Epithelial cell of prostate (primary cell): ENCODE results near the gene B4GALNT3.
"Not testable (repeated sequence)": the region's sequence is repeated elsewhere in the genome, so short reads cannot be mapped to it uniquely, and the experiment has no call there.

Experiments
- DNase-seq: peaks from one replicate; pipeline ENCODE4 v3.0.0-alpha.2; 2011; ENCODE audit warnings: low read depth, low spot score
- H3K27ac ChIP-seq: fragments of 450-650 bp; 2 replicates; pipeline ENCODE4 v1.5.1; 2017; ENCODE audit warnings: mild to moderate bottlenecking

Gene B4GALNT3

GRCh38 chr12:570921-571794 is 111.4 kb downstream of the B4GALNT3 start:
- H3K27ac ChIP-seq: peak overlapping the region; percentile 97

DNA sequence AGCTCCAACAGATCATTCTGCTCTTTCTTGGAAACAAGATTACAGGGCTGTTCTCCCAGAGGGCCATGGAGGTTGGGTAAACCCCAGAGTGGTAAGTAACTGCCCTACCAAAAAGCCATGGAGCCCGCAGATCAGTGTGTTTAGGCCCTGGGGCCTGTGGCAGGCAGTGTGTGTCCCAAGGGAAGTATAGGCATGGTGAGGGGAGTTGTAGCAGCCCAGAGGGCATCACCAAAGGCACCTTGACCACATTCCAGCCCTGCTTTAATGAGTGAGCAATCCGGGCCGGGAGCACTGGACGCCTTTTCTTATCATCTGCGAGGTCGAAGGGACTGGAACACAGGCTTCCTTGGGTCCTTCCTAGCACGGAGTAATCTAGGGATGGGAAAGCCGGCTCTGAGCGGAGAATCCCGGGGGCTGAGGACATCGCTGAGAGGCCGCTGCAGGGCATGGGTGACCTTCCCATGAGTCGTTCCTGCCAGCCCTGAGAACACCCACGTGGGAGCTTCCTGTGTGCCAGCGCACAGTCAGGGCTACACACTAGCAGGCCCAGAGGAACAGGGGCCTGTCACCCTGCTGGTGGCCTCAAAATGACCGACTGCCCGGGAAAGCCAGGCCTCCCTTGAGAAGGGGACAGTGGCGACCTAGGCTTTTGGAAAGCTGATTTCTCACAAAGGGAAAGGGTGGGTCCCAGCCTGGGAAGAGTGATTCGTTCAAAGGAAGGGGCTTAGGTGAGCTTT is 112.2 kb downstream of the B4GALNT3 start:
- DNase-seq: no peak
- H3K27ac ChIP-seq: peak overlapping the region; percentile 97

More at GRCh38 chr12:570921-571794, 111.4 kb downstream of the B4GALNT3 start:
- DNase-seq: peak; percentile 60

DNA sequence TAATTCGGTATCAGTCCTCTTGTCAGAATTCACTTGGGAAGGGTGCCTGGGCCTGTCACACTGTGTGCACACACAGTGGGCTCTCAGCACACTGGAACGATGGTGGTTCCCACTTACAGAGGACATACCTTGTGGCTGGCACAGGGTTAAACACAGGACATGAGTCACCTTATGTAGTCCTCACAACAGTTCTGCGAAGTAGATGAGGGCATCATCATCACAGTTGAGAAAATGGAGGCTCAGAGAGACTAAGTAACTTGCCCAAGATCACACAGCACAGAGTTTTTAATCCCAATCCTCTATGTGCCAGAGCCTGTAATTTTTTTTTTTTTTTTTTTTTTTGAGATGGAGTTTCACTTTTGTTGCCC is 112.8 kb downstream of the B4GALNT3 start:
- no peak for DNase-seq
- H3K27ac ChIP-seq: peak overlapping the region; percentile 97

- H3K27ac ChIP-seq: no peak overlapping the region
- DNase-seq: no peak
These were observed 113.5 kb downstream of the B4GALNT3 start for GRCh38 chr12:573232-573631.

DNA sequence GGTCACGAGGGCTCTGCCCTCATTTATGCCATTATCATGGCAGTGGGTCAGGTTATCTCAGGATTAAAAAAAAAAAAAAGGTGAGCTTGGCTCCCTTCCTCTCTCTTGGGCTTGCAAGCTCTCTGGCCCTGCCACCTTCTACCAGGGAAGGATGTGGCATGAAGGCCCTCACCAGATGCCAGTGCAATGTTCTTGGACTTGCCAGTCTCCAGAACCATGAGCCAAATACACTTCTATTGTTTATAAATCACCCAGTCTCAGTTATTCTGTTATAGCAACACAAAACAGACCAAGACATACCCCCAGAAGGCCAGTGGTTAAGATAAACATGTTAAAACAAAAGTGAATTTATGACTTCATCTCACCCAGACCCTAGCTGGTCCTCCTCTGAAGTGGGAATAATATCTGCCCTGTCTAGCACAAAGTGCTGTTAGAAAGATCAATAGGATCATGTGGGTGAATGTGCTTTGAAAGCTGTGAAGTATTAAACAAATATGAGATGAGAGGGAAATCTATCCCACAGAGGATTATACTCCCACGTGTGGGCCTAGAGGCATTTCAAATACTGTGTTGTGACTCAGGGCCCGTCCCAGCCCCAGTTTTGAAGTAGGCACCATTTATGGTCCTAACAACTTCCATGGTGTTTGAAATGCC is 114.9 kb downstream of the B4GALNT3 start:
- H3K27ac ChIP-seq: peak overlapping the region; percentile 54
- DNase-seq: peak; percentile 65

- H3K27ac ChIP-seq: peak overlapping the region; percentile 54
These were observed 115.4 kb downstream of the B4GALNT3 start for GRCh38 chr12:575129-575502.

GRCh38 chr12:575948-576614 is 116.3 kb downstream of the B4GALNT3 start:
- peak overlapping the region; percentile 54 for H3K27ac ChIP-seq
- DNase-seq: peak; percentile 36

More at GRCh38 chr12:575129-575502, 115.4 kb downstream of the B4GALNT3 start:
- peak; percentile 40 for DNase-seq

DNA sequence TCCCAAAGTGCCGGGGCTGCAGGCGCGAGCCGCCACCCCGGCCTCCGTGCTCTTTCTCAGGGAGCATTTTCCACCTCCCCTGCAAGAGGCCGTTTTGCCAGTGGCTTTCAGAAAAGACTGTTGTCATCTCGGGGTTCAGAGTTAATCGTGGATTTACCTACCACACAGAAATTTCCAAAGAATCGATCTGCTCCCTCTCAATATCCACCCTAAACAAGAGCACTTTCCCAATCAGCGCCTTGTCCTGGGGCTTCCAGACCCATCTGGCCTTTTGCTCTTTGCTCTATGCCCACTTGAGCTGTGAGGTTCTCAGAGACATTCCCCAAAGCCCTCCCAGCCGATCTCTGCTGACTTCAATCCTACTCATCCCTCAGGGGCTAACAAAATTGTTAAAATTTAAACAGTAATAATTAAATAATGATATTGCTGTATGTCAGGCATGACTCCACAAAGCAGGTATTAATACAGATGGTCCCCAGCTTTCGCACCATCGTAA is 116.9 kb downstream of the B4GALNT3 start:
- DNase-seq: no peak
- peak overlapping the region; percentile 54 for H3K27ac ChIP-seq

DNA sequence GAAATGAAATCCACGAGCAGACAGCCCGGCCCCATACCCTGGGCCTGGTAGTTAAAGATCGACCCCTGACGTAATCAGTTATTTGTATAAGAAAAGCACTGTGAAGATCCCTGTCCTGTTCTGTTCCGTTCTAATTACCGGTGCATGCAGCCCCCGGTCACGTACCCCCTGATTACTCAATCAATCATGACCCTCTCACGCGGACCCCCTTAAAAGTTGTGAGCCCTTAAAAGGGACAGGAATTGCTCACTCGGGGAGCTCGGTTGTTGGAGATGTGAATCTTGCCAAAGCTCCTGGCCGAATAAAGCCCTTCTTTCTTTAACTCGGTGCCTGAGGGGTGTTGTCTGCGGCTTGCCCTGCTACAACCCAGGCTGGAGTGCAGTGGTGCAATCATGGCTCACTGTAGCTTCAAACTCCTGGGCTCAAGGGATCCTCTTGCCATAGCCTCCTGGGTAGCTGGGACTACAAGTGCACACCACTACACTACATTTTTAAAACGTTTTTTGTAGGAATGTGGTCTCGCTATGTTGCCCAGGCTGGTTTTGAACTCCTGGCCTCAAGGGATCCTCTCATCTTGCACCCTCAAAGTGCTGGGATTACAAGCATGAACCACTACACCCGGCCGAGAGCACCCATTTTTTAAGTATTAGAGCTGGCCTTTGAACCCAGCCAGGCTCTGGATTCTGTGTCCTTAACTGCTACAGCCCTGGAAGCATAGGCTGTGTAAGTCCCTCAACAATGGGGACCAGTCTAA is 118.4 kb downstream of the B4GALNT3 start:
- DNase-seq: not testable (repeated sequence)

GRCh38 chr12:578748-579419 is 119.1 kb downstream of the B4GALNT3 start:
- no peak for DNase-seq
- H3K27ac ChIP-seq: no peak overlapping the region

More for the DNA sequence above, 118.4 kb downstream of the B4GALNT3 start:
- H3K27ac ChIP-seq: not testable (repeated sequence)

DNA sequence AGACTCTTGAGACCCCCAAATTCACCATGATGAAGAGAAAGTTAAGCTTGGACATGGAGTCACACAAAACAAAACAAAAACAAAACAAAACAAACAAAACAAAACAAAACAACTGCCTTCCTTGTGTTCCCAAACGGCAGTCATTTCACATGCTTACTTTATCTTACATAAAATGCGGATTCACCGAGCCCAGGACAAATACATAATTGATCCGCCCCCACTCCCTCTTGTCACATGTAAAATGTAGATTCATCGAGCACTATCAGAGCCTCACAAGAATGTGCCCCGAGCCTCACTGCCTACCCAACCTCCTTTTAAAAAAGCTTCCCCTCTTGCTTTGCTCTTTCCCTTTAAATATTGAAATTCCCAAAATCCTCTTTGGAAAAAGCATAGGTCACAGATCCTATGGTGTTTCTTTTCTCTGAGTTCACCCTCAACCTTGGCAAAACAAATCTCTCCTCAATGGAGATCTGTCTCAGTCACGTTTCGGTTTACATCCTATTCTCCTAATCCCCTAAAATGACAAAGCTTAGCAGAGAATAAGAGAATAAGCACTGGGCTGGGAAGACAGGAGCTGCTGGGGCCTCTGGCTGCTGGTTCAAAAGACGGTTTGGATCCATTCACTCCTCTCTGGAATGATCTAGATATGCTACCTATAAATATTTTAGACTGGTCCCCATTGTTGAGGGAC is 119.8 kb downstream of the B4GALNT3 start:
- no peak for DNase-seq
- H3K27ac ChIP-seq: no peak overlapping the region

DNA sequence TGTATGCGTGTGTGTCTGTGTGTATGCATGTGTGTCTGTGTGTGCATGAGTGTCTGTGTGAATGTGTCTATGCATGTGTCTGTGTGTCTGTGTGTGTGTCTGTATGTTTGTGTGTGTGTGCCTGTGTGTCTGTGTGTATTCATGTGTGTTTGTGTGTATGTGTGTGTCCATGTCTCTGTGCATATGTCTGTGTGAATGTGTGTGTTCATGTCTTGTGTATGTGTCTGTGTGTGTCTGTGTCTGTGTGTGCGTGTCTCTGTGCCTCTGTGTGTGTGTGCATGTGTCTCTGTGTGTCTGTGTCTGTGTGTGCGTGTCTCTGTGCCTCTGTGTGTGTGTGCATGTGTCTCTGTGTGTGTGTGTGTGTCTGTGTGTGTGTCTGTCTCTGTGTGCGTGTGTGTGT is 121.1 kb downstream of the B4GALNT3 start:
- no peak overlapping the region for H3K27ac ChIP-seq
- no peak for DNase-seq

GRCh38 chr12:581321-581720 is 121.6 kb downstream of the B4GALNT3 start:
- no peak for DNase-seq
- no peak overlapping the region for H3K27ac ChIP-seq

DNA sequence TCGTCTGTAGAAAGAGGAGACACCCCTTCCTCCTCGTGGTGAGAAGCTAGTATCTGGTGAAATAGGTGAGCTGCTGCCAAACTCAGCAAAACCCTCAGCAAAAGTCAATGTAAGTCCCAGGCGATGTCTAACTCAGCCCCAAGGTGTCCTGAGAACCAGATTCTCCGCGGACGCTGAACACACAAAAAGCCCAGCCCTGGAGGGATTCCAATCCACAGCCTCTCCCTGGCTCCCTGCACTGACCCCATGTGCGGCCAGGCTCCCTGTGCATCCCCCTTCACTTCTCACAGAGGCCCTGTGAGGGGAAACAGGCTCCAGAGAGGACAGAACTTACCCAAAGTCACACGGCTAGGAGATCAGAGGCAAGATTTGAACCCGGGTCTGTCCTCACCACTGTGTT is 122.0 kb downstream of the B4GALNT3 start:
- no peak overlapping the region for H3K27ac ChIP-seq
- DNase-seq: no peak

GRCh38 chr12:583251-583869 is 123.6 kb downstream of the B4GALNT3 start:
- DNase-seq: no peak
- H3K27ac ChIP-seq: no peak overlapping the region

- no peak for DNase-seq
- H3K27ac ChIP-seq: no peak overlapping the region
These were observed 125.6 kb downstream of the B4GALNT3 start for GRCh38 chr12:585062-586061.
